ENCODE results near the gene TBC1D10A. TPM values are rescaled to one million over a fixed set of nuclear protein-coding genes. Genes with fewer than 3 reads are reported as not detected.

The TBC1D10A gene
- total and polyA plus RNA-seq, 2 experiments from 2014 or later: 3.3 to 8.8 TPM

DNA sequence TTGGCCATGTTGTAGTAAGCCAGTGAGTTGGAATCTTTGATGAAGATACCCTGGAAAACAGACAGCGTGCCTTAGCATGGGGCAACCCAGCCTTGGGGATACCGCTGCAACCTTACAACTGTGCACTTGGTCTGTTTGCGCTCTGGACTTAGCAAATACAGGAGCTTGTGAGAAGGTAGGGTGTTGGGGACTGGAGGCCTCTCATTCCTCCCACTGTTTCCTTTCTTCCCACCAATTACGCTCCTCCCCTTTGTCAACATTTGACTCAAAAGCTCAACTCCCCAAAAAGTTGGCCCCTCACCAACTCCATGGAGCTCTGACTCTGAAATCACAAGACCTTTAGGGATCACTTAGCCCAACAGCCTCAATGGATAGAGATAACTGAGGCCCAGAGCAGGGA, 7.9 kb upstream of the TBC1D10A start (continued):
- TF ChIP-seq REST (IDR thresholded peaks at IDR 0.05; ENCODE audit: unreplicated experiment): no peak
- TF ChIP-seq EZH2 (IDR thresholded peaks at IDR 0.05; ENCODE audit: low read depth, unreplicated experiment): no peak
- TF ChIP-seq CTCF (conservative IDR thresholded peaks at IDR 0.05; ENCODE audit: low read depth in 2 of 2): no peak
- TF ChIP-seq POLR2AphosphoS5 (IDR thresholded peaks at IDR 0.05; ENCODE audit: low read depth): no peak
- TF ChIP-seq ZNF331 (CRISPR knock-in tag; IDR thresholded peaks at IDR 0.05; ENCODE audit: low read depth): no peak

GRCh38 chr22:30333707-30334087, 7.0 kb upstream of the TBC1D10A start:
- H3K9me2 ChIP-seq (ENCODE audit: insufficient read depth): no peaks in the 10 kb centered on the region
- H3K4me3 Mint-ChIP-seq: no peak overlapping the region
- H3K27me3 ChIP-seq (ENCODE audit: insufficient read depth): no peaks in the 10 kb centered on the region
- DNase-seq (ENCODE audit: low spot score): no peak
- peaks cover 78% of the 10 kb centered on the region for H3K36me3 Mint-ChIP-seq (ENCODE audit: low read depth)
- H3K4me2 ChIP-seq: no peak overlapping the region
- H3K4me1 ChIP-seq (ENCODE audit: insufficient read depth): no peaks in the 10 kb centered on the region
- H3K27me3 Mint-ChIP-seq (ENCODE audit: insufficient read depth, low read depth, poor library complexity): peaks cover 5% of the 10 kb centered on the region
- H3K27ac ChIP-seq (ENCODE audit: low read depth): no peak overlapping the region
- no peak overlapping the region for H2AFZ ChIP-seq
- H3K27ac Mint-ChIP-seq: no peak overlapping the region
- TF ChIP-seq, protein P1, sequence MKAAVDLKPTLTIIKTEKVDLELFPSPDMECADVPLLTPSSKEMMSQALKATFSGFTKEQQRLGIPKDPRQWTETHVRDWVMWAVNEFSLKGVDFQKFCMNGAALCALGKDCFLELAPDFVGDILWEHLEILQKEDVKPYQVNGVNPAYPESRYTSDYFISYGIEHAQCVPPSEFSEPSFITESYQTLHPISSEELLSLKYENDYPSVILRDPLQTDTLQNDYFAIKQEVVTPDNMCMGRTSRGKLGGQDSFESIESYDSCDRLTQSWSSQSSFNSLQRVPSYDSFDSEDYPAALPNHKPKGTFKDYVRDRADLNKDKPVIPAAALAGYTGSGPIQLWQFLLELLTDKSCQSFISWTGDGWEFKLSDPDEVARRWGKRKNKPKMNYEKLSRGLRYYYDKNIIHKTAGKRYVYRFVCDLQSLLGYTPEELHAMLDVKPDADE (IDR thresholded peaks at IDR 0.05): no peak
- no peak for TF ChIP-seq CREB1 (CRISPR knock-in tag; IDR thresholded peaks at IDR 0.05; ENCODE audit: low read depth)
- no peak for TF ChIP-seq EZH2phosphoT487 (IDR thresholded peaks at IDR 0.05; ENCODE audit: unreplicated experiment)
- TF ChIP-seq CTCF (conservative IDR thresholded peaks at IDR 0.05; ENCODE audit: low read depth in 2 of 2): no peak
- TF ChIP-seq JUNB (IDR thresholded peaks at IDR 0.05; ENCODE audit: unreplicated experiment): no peak
- TF ChIP-seq POLR2AphosphoS5 (IDR thresholded peaks at IDR 0.05; ENCODE audit: low read depth): no peak
- peaks cover 13% of the 10 kb centered on the region; the same call in 1 of the 2 replicates for H4K20me1 ChIP-seq (replicated peaks; ENCODE audit: insufficient read depth)
- peaks cover 5% of the 10 kb centered on the region; the same call in 1 of the 2 replicates for H3F3A ChIP-seq (replicated peaks; ENCODE audit: low read depth)
- H3K4me3 ChIP-seq: no peak overlapping the region
- ATAC-seq: no peak
- no peaks in the 10 kb centered on the region for H3K9me3 Mint-ChIP-seq
- no peaks in the 10 kb centered on the region for H3K4me1 Mint-ChIP-seq
- H3K36me3 ChIP-seq (ENCODE audit: insufficient read depth): peaks cover 34% of the 10 kb centered on the region
- no peaks in the 10 kb centered on the region for H3K79me2 ChIP-seq (replicated peaks; ENCODE audit: insufficient read depth)
